HepG2 (cell line): ENCODE results near the gene NTM. TPM values are rescaled to one million over a fixed set of nuclear protein-coding genes. Genes with fewer than 3 reads are reported as not detected.
A peak's percentile ranks its signal among the peaks of the same experiment; 100 is the strongest.

Experiments
- ATAC-seq: fragments of 200-7000 bp; cut with Tn5 transposase; 3 replicates; pipeline ENCODE4 v1.9.1; 2020; ENCODE audit warnings: mild to moderate bottlenecking, moderate library complexity
- BruUV-seq: library from RNA; stranded (reverse); fragments of 400-500 nt; replicated peaks from 2 replicates; lab custom pipeline; 2021; lab: Mats Ljungman, UMichigan
- CTCF ChIA-PET: fragments of 300-600 bp; formaldehyde crosslinking; extraction: SDS; loops from one replicate; lab custom pipeline; 2021; ENCODE audit warnings: low total read pairs, inconsistent platforms, low intra/inter-chr PET ratio; lab: Yijun Ruan, JAX
- POLR2A ChIA-PET: fragments of 350-600 bp; sonication (Branson Sonifier 250); formaldehyde crosslinking; loops from one replicate; lab custom pipeline; 2020; ENCODE audit warnings: antibody characterized with exemption, inconsistent platforms; lab: Yijun Ruan, JAX
- DNase-seq: peaks from one replicate; pipeline ENCODE4 v3.0.0-alpha.2; 2015; ENCODE audit warnings: low spot score
- FAIRE-seq: peaks from 3 replicates; lab custom pipeline; 2011; peaks lifted over from hg19 to GRCh38; lab: Jason Lieb, UNC
- H2AFZ ChIP-seq: one replicate; pipeline ENCODE4 v1.6.1; 2011; ENCODE audit warnings: low read length, inconsistent platforms
- H3K27ac ChIP-seq: fragments of 300-600 bp; 3 replicates; pipeline ENCODE4 v1.8.0; 2011; ENCODE audit warnings: mixed run types, mild to moderate bottlenecking, mixed read lengths, low read length, inconsistent platforms; ENCODE audit not compliant: insufficient read depth; ENCODE audit errors: extremely low read length
- H3K27me3 ChIP-seq, 2 experiments: fragments of 200-600 bp in 1 of 2; 2 replicates in 1 of 2; 3 replicates in 1 of 2; pipeline versions ENCODE4 v1.6.0 to v1.8.0; 2011; ENCODE audit warnings: low read length in 2 of 2, mild to moderate bottlenecking in 2 of 2, moderate library complexity in 2 of 2, inconsistent platforms in 1 of 2; ENCODE audit not compliant: insufficient read depth in 2 of 2, control insufficient read depth in 1 of 2
- H3K36me3 ChIP-seq, 2 experiments: fragments of 200-600 bp in 1 of 2; replicated peaks in 1 of 2; 2 replicates in 1 of 2; 3 replicates in 1 of 2; pipeline versions ENCODE4 v1.5.1 to v1.8.0; 2011; ENCODE audit warnings: low read length in 2 of 2, inconsistent platforms in 1 of 2; ENCODE audit not compliant: insufficient read depth in 2 of 2, control insufficient read depth in 1 of 2
- H3K4me1 ChIP-seq: 2 replicates; pipeline ENCODE4 v1.5.1; 2012; ENCODE audit warnings: low read length, inconsistent platforms; ENCODE audit not compliant: insufficient read depth
- H3K4me2 ChIP-seq: 2 replicates; pipeline ENCODE4 v1.6.0; 2011; ENCODE audit warnings: low read depth, low read length, inconsistent platforms
- H3K4me3 ChIP-seq, 3 experiments: fragments of 200-600 bp in 1 of 3; sonication (generic), shearing (Covaris generic) in 1 of 3; replicated peaks in 1 of 3; 2 replicates each; pipeline ENCODE4 v1.5.1; 2011 to 2016; ENCODE audit warnings: low read length in 3 of 3, inconsistent platforms in 2 of 3, low read depth in 2 of 3, mild to moderate bottlenecking in 2 of 3, control low read depth in 1 of 3, mixed read lengths in 1 of 3; ENCODE audit not compliant: insufficient read depth in 1 of 3
- H3K79me2 ChIP-seq: one replicate; pipeline ENCODE4 v1.6.1; 2011; ENCODE audit warnings: low read length, inconsistent platforms; ENCODE audit not compliant: insufficient read depth
- H3K9ac ChIP-seq: 2 replicates; pipeline ENCODE4 v1.6.0; 2011; ENCODE audit warnings: mild to moderate bottlenecking, low read depth, low read length, inconsistent platforms; ENCODE audit not compliant: insufficient read depth
- H3K9me3 ChIP-seq: 2 replicates; pipeline ENCODE4 v1.5.1; 2012; ENCODE audit warnings: mild to moderate bottlenecking, low read length
- H4K20me1 ChIP-seq: 2 replicates; pipeline ENCODE4 v1.6.0; 2011; ENCODE audit warnings: inconsistent platforms, mild to moderate bottlenecking, low read length, moderate library complexity; ENCODE audit not compliant: insufficient read depth
- CCDC6 ChIP-seq: sonication (generic); formaldehyde crosslinking; IDR thresholded peaks from 2 replicates; pipeline ENCODE4 v1.8.1; 2022; ENCODE audit warnings: mild to moderate bottlenecking, missing genetic modification reagents, moderate library complexity
- CEBPB ChIP-seq: IDR thresholded peaks from 2 replicates; pipeline ENCODE4 v1.6.1; 2011; ENCODE audit warnings: low read depth, low read length, improper control_type of control experiment, borderline replicate concordance
- EEA1 ChIP-seq: sonication (generic); formaldehyde crosslinking; IDR thresholded peaks from 2 replicates; pipeline ENCODE4 v1.5.1; 2020; ENCODE audit warnings: mild to moderate bottlenecking, missing genetic modification reagents, borderline replicate concordance
- IKZF4 ChIP-seq: sonication (generic); formaldehyde crosslinking; IDR thresholded peaks from 2 replicates; pipeline ENCODE4 v1.5.1; 2020; ENCODE audit warnings: borderline replicate concordance, mild to moderate bottlenecking, low read depth, missing genetic modification reagents; ENCODE audit errors: not compliant biosample characterization
- LCORL ChIP-seq, 2 experiments: fragments of 450-650 bp in 1 of 2; sonication (generic) in 1 of 2; formaldehyde crosslinking in 1 of 2; IDR thresholded peaks; 2 replicates each; pipeline versions ENCODE4 v1.5.0 to v1.6.1; 2017 to 2020; ENCODE audit warnings: antibody characterized with exemption in 1 of 2, missing genetic modification reagents in 1 of 2
- MLX ChIP-seq: IDR thresholded peaks from 2 replicates; pipeline ENCODE4 v1.6.1; 2016
- NFIC ChIP-seq: IDR thresholded peaks from 2 replicates; pipeline ENCODE4 v1.6.1; 2012; ENCODE audit warnings: mild to moderate bottlenecking, low read length, inconsistent platforms
- PRMT3 ChIP-seq: sonication (generic); formaldehyde crosslinking; IDR thresholded peaks from 2 replicates; pipeline ENCODE4 v1.8.1; 2022; ENCODE audit warnings: low read depth, mild to moderate bottlenecking, moderate library complexity, missing genetic modification reagents, borderline replicate concordance
- RNF219 ChIP-seq: sonication (generic); formaldehyde crosslinking; IDR thresholded peaks from 2 replicates; pipeline ENCODE4 v1.5.0; 2020; ENCODE audit warnings: mild to moderate bottlenecking, missing genetic modification reagents
- SALL1 ChIP-seq: sonication (generic); formaldehyde crosslinking; IDR thresholded peaks from 2 replicates; pipeline ENCODE4 v1.8.0; 2022; ENCODE audit warnings: mild to moderate bottlenecking, missing genetic modification reagents
- ZNF17 ChIP-seq: sonication (generic); formaldehyde crosslinking; IDR thresholded peaks from 2 replicates; pipeline ENCODE4 v1.5.0; 2020; ENCODE audit warnings: mild to moderate bottlenecking, missing genetic modification reagents
- ZNF207 ChIP-seq: fragments of 450-650 bp; IDR thresholded peaks from 2 replicates; pipeline ENCODE4 v1.6.1; 2016; ENCODE audit warnings: antibody characterized with exemption, borderline replicate concordance
- ZNF260 ChIP-seq: sonication (generic); formaldehyde crosslinking; IDR thresholded peaks from 2 replicates; pipeline ENCODE4 v1.4.0; 2020; ENCODE audit warnings: missing genetic modification reagents, low read depth, mild to moderate bottlenecking, borderline replicate concordance
- ZNF609 ChIP-seq: sonication (generic); formaldehyde crosslinking; IDR thresholded peaks from 2 replicates; pipeline ENCODE4 v1.4.0; 2020; ENCODE audit warnings: mild to moderate bottlenecking, missing genetic modification reagents, borderline replicate concordance
- ZNF891 ChIP-seq: sonication (generic); formaldehyde crosslinking; IDR thresholded peaks from 2 replicates; pipeline ENCODE4 v1.5.0; 2020; ENCODE audit warnings: mild to moderate bottlenecking, missing genetic modification reagents
- WGBS: methylation state at CpG from one replicate; pipeline ENCODE4 v1.1.6; 2017; ENCODE audit warnings: low lambda C conversion rate; 5-methylcytosine and 5-hydroxymethylcytosine counted together
- in situ Hi-C: cut with HindIII; loops from 2 replicates; pipeline ENCODE4 v1.10.0; 2017; ENCODE audit warnings: low pct_unique_long_range_greater_than_20kb; ENCODE audit not compliant: extremely low pct_ligation_motif_present
- intact Hi-C: fragments of 100-400 bp; cut with micrococcal nuclease; formaldehyde crosslinking; loops from one replicate; pipeline ENCODE4 v1.10.0; 2022; ENCODE audit not compliant: unreplicated experiment
- polyA plus RNA-seq, 8 experiments: library from polyadenylated mRNA; depleted of rRNA in 3 of 8; stranded (reverse) in 7 of 8; unstranded in 1 of 8; fragments of >200 nt; fragmentation: Illumina TruSeq in 4 of 8; extraction: Trizol in 4 of 8; gene quantifications; 2 replicates each; pipeline versions ENCODE4 v1.2.1 to v1.2.3, GENCODE V29; 2011 to 2016; ENCODE audit warnings: low read depth in 4 of 8, missing spikeins in 1 of 8, mixed read lengths in 1 of 8; ENCODE audit not compliant: insufficient read depth in 1 of 8
- total RNA-seq, 5 experiments: library from RNA; depleted of rRNA; stranded (reverse); fragments of >200 nt; fragmentation: Illumina TruSeq; extraction: Trizol; gene quantifications; 2 replicates each; pipeline ENCODE4 v1.2.3, GENCODE V29; 2016; ENCODE audit warnings: low read depth in 1 of 5

Gene NTM
- total and polyA plus RNA-seq, 2 of the 13 experiments (the other 11 are each of a cell fraction or from before 2014, with no cell fraction given): not detected

GRCh38 chr11:131391176-131391575 lies 20.8 kb downstream of the NTM start (continued):
- TF ChIP-seq EEA1 (CRISPR knock-in tag): no peak

- Histone ChIP-seq H3K4me2 (no peak overlapping the region), H3K27ac (no peak overlapping the region), H3K4me1 (no peaks in the 10 kb centered on the region), H3K27me3 (peaks cover 0 to 17% of the 10 kb centered on the region in 2 experiments; a peak in 2 of 5 replicates), H3K9me3 (no peaks in the 10 kb centered on the region), H3K9ac (no peak overlapping the region), H3K36me3 (no peaks in the 10 kb centered on the region), H3K79me2 (no peaks in the 10 kb centered on the region), H2AFZ (no peak overlapping the region), H3K4me3 (no peak overlapping the region), H4K20me1 (no peaks in the 10 kb centered on the region)
- FAIRE-seq: no peak
- no peak for DNase-seq
- ChIA-PET CTCF (no interaction called here), POLR2A (no interaction called here)
- 0% methylated on average over 7 of the region's 8 CpGs for WGBS
- in situ Hi-C loops: no loop called here
- BruUV-seq: no TSS peak
- peak; percentile 52 for ATAC-seq
- intact Hi-C loops: no loop called here
- TF ChIP-seq CEBPB (no peak), ZNF17 (no peak), RNF219 (CRISPR knock-in tag) (no peak), ZNF260 (no peak), MLX (CRISPR knock-in tag) (no peak), IKZF4 (CRISPR knock-in tag) (no peak), NFIC (no peak), ZNF609 (CRISPR knock-in tag) (no peak), PRMT3 (CRISPR knock-in tag) (no peak), ZNF207 (no peak), SALL1 (no peak), ZNF891 (CRISPR knock-in tag) (no peak), CCDC6 (CRISPR knock-in tag) (no peak), LCORL (IDR thresholded peaks at IDR 0.05) (no peak), LCORL (CRISPR knock-in tag; IDR thresholded peaks at IDR 0.05) (no peak)
Measured at GRCh38 chr11:131392528-131393255, 22.3 kb downstream of the NTM start.
